A673 (cell line): ENCODE results near the gene CEP126. TPM values are rescaled to one million over a fixed set of nuclear protein-coding genes. Genes with fewer than 3 reads are reported as not detected.

Experiments
- BruUV-seq: library from RNA; stranded (reverse); fragments of 400-500 nt; replicated peaks from 2 replicates; lab custom pipeline; 2021; lab: Mats Ljungman, UMichigan
- CTCF ChIA-PET: fragments of 300-600 bp; sonication (Branson Sonifier 250); formaldehyde crosslinking; loops from one replicate; lab custom pipeline; 2022; ENCODE audit warnings: antibody characterized with exemption; lab: Charles Lee
- POLR2A ChIA-PET: fragments of 300-600 bp; sonication (Branson Sonifier 250); formaldehyde crosslinking; loops from one replicate; lab custom pipeline; 2022; ENCODE audit warnings: antibody characterized with exemption; ENCODE audit not compliant: low non-redundant PET; lab: Charles Lee
- DNase-seq: peaks from one replicate; pipeline ENCODE4 v3.0.0-alpha.2; 2015; ENCODE audit warnings: low spot score
- H3K27ac ChIP-seq: fragments of 200-600 bp; sonication (generic); 2 replicates; pipeline ENCODE4 v1.5.1; 2016; ENCODE audit warnings: mixed run types, low read depth, mild to moderate bottlenecking, mixed read lengths, antibody characterized with exemption, low read length; ENCODE audit not compliant: poor library complexity, severe bottlenecking
- H3K27me3 ChIP-seq: fragments of 200-600 bp; sonication (generic); replicated peaks from 2 replicates; pipeline ENCODE4 v1.6.1; 2017; ENCODE audit warnings: mixed run types, low read depth, mild to moderate bottlenecking, mixed read lengths, antibody characterized with exemption, low read length; ENCODE audit not compliant: insufficient read depth, poor library complexity
- H3K36me3 ChIP-seq: fragments of 200-600 bp; sonication (generic); 2 replicates; pipeline ENCODE4 v1.6.1; 2016; ENCODE audit warnings: mixed run types, mild to moderate bottlenecking, mixed read lengths, antibody characterized with exemption, low read length; ENCODE audit not compliant: insufficient read depth, poor library complexity, severe bottlenecking
- H3K4me1 ChIP-seq: fragments of 200-600 bp; sonication (generic); 2 replicates; pipeline ENCODE4 v1.6.1; 2017; ENCODE audit warnings: mixed run types, mild to moderate bottlenecking, mixed read lengths, antibody characterized with exemption, low read length; ENCODE audit not compliant: insufficient read depth, poor library complexity, severe bottlenecking
- H3K4me3 ChIP-seq: fragments of 200-600 bp; sonication (generic); 2 replicates; pipeline ENCODE4 v1.5.1; 2016; ENCODE audit warnings: low read depth, mixed run types, mild to moderate bottlenecking, mixed read lengths, low read length; ENCODE audit not compliant: poor library complexity, severe bottlenecking
- H3K9me3 ChIP-seq: fragments of 200-600 bp; sonication (generic); 2 replicates; pipeline ENCODE4 v1.6.1; 2016; ENCODE audit warnings: mixed run types, low read depth, mild to moderate bottlenecking, mixed read lengths, antibody characterized with exemption, low read length; ENCODE audit not compliant: poor library complexity, severe bottlenecking
- CTCF ChIP-seq: fragments of 300-800, 200-600 bp; sonication (generic); conservative IDR thresholded peaks from 2 replicates; pipeline ENCODE4 v1.5.1; 2017; ENCODE audit warnings: low read depth, mild to moderate bottlenecking, antibody characterized with exemption, low read length, moderate library complexity, mixed read lengths
- EZH2 ChIP-seq: fragments of 200-600 bp; sonication (generic); IDR thresholded peaks from 2 replicates; pipeline ENCODE4 v1.6.1; 2017; ENCODE audit warnings: borderline replicate concordance, low read depth, mild to moderate bottlenecking, mixed read lengths, antibody characterized with exemption, low read length; ENCODE audit not compliant: poor library complexity, severe bottlenecking
- intact Hi-C: fragments of 100-400 bp; cut with micrococcal nuclease; formaldehyde crosslinking; loops from one replicate; pipeline ENCODE4 v1.10.0; 2022; ENCODE audit not compliant: unreplicated experiment
- total RNA-seq: library from RNA; stranded (reverse); gene quantifications from 2 replicates; pipeline ENCODE4 v1.2.3, GENCODE V29; 2021

The CEP126 gene
- total RNA-seq, 1 experiment from 2014 or later, result 2.3 TPM

DNA sequence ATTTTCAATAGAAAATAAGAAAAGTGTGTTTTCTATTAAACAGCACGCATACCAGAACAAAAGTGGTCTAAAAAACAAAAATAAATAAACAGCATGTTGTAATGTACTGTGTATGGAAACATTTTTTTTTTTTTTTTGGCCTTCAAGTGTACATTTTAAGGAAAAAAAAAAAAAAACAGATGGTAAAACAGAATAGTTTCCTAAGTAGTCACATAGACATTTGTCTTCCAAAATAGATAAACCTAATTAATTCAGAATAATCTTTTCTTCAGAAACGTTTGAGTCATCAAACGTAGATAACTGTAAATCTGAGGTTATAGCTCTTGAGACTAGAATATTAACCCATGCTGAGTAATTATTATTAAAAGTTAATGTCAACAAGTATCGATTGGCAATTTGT lies 132.0 kb downstream of the CEP126 start:
- H3K27ac ChIP-seq, result peak overlapping the region; percentile 59
- TF ChIP-seq CTCF (no peak), EZH2 (no peak)
- intact Hi-C loops, result no loop called here
- no peak for DNase-seq
- H3K4me1 ChIP-seq, result peaks cover 18% of the 10 kb centered on the region
- ChIA-PET CTCF (no interaction called here), POLR2A (interaction anchor here (0.7 kb wide), 1 partner anchor 141 kb away, joined by 32 read pairs; no protein-coding TSS in a partner anchor)
- H3K27me3 ChIP-seq, result no peaks in the 10 kb centered on the region
- TSS peak; percentile 64 for BruUV-seq
- H3K4me3 ChIP-seq, result peak overlapping the region; percentile 69
- no peaks in the 10 kb centered on the region for H3K9me3 ChIP-seq
- H3K36me3 ChIP-seq, result no peaks in the 10 kb centered on the region

GRCh38 chr11:102047305-102047924 lies 132.6 kb downstream of the CEP126 start, which contains the start of gene CFAP300:
CFAP300 (plus strand) TSS chr11:102047437; CDS start chr11:102047471, 34 bp downstream.
- H3K36me3 ChIP-seq, result no peaks in the 10 kb centered on the region
- CTCF ChIA-PET, result no interaction called here
- TF ChIP-seq CTCF (no peak), EZH2 (no peak)
- intact Hi-C loops, result no loop called here
- H3K9me3 ChIP-seq, result no peaks in the 10 kb centered on the region
- TSS peak; percentile 75 for BruUV-seq
- DNase-seq, result peak; percentile 97
- H3K27ac ChIP-seq, result peak within 1 kb of the TSS; percentile 59
- H3K4me1 ChIP-seq, result peaks cover 18% of the 10 kb centered on the region
- POLR2A ChIA-PET, result interaction anchor here (0.7 kb wide), 1 partner anchor 140 kb away, joined by 32 read pairs; no protein-coding TSS in a partner anchor
- H3K4me3 ChIP-seq, result peak within 1 kb of the TSS; percentile 69
- H3K27me3 ChIP-seq, result no peaks in the 10 kb centered on the region

Other genes starting within 250 kb of the CEP126 start
- gene ANGPTL5, start 1.5 kb downstream of the CEP126 start, total RNA-seq, result not detected in 2 replicates
- gene CFAP300, start 132.4 kb downstream of the CEP126 start, total RNA-seq, result 10.9 and 11.3 TPM in 2 replicates
- gene YAP1, start 195.4 kb downstream of the CEP126 start, total RNA-seq, result 124 and 134 TPM in 2 replicates